ENCODE measurements around the gene TLL2. TPM values are rescaled to one million over a fixed set of nuclear protein-coding genes. Genes with fewer than 3 reads are reported as not detected.

Gene TLL2
- total RNA-seq, 1 donor: under 0.01 TPM

GRCh38 chr10:96322275-96322674 lies 191.5 kb downstream of the TLL2 start:
- H3K4me3 ChIP-seq (ENCODE audit: low read depth, low read length): no peak overlapping the region
- DNase-seq (ENCODE audit: low read depth): no peak
- TF ChIP-seq CTCF (IDR thresholded peaks at IDR 0.05; ENCODE audit: insufficient read depth, low read length): no peak

GRCh38 chr10:96321822-96322221 lies 191.9 kb downstream of the TLL2 start:
- TF ChIP-seq CTCF (IDR thresholded peaks at IDR 0.05; ENCODE audit: insufficient read depth, low read length): no peak
- no peak overlapping the region for H3K4me3 ChIP-seq (ENCODE audit: low read depth, low read length)
- DNase-seq (ENCODE audit: low read depth): no peak

GRCh38 chr10:96319754-96320474 lies 193.8 kb downstream of the TLL2 start:
- no peak for TF ChIP-seq CTCF (IDR thresholded peaks at IDR 0.05; ENCODE audit: insufficient read depth, low read length)
- H3K4me3 ChIP-seq (ENCODE audit: low read depth, low read length): no peak overlapping the region
- DNase-seq (ENCODE audit: low read depth): peak; percentile 5

- no peak overlapping the region for H3K4me3 ChIP-seq (ENCODE audit: low read depth, low read length)
- TF ChIP-seq CTCF (IDR thresholded peaks at IDR 0.05; ENCODE audit: insufficient read depth, low read length): no peak
- DNase-seq (ENCODE audit: low read depth): no peak
Observed at GRCh38 chr10:96317067-96317833, 196.5 kb downstream of the TLL2 start.

Other genes with a start within 250 kb of the TLL2 start
- gene BLNK, start 242.4 kb downstream of the TLL2 start, total RNA-seq (ENCODE audit: low replicate concordance): not detected in 2 replicates
- gene DNTT, start 209.5 kb downstream of the TLL2 start, total RNA-seq (ENCODE audit: low replicate concordance): not detected in 2 replicates
- gene OPALIN, start 154.9 kb downstream of the TLL2 start, total RNA-seq (ENCODE audit: low replicate concordance): not detected in 2 replicates
- 73.8 and 120 TPM in 2 replicates for gene TM9SF3, start 73.1 kb upstream of the TLL2 start, total RNA-seq (ENCODE audit: low replicate concordance)
- 2.0 TPM in 1 of 2 replicates, not detected in the other for gene PIK3AP1, start 206.6 kb upstream of the TLL2 start, total RNA-seq (ENCODE audit: low replicate concordance)